Keratinocyte (primary cell): ENCODE results near the gene ATRNL1.

Experiments
- CTCF ChIP-seq, 3 experiments: IDR thresholded peaks in 1 of 3; conservative IDR thresholded peaks in 1 of 3; optimal IDR thresholded peaks in 1 of 3; 2 replicates in 2 of 3; 3 replicates in 1 of 3; pipeline versions ENCODE3 to v1.5.1; 2011; ENCODE audit warnings: low read length in 3 of 3, mild to moderate bottlenecking in 3 of 3, moderate library complexity in 2 of 3, control low read depth in 1 of 3, inconsistent platforms in 1 of 3; ENCODE audit not compliant: insufficient read depth in 2 of 3; ENCODE audit errors: extremely low read depth in 1 of 3
- EZH2 ChIP-seq: IDR thresholded peaks from one replicate; pipeline ENCODE4 v1.6.1; 2012; ENCODE audit warnings: inconsistent platforms, mild to moderate bottlenecking, low read length, moderate library complexity

GRCh38 chr10:115933098-115933497 lies 839.9 kb downstream of the ATRNL1 start:
- TF ChIP-seq CTCF (optimal IDR thresholded peaks at IDR 0.05 in 1 of 3, IDR thresholded peaks at IDR 0.05 in 1 of 3, conservative IDR thresholded peaks at IDR 0.05 in 1 of 3; ENCODE audit: extremely low read depth in 1 of 3, insufficient read depth in 2 of 3, low read length in 3 of 3) (no peak), EZH2 (no peak)
